A673 (cell line): ENCODE results near the gene DYNLT2.

ENCODE experiments used
- CTCF ChIP-seq: fragments of 300-800, 200-600 bp; sonication (generic); conservative IDR thresholded peaks from 2 replicates; pipeline ENCODE4 v1.5.1; 2017; ENCODE audit warnings: low read depth, mild to moderate bottlenecking, antibody characterized with exemption, low read length, moderate library complexity, mixed read lengths
- EZH2 ChIP-seq: fragments of 200-600 bp; sonication (generic); IDR thresholded peaks from 2 replicates; pipeline ENCODE4 v1.6.1; 2017; ENCODE audit warnings: borderline replicate concordance, low read depth, mild to moderate bottlenecking, mixed read lengths, antibody characterized with exemption, low read length; ENCODE audit not compliant: poor library complexity, severe bottlenecking

- TF ChIP-seq EZH2 (no peak), CTCF (no peak)
Measured at GRCh38 chr6:169692516-169692915, 58.9 kb downstream of the DYNLT2 start.
